ENCODE measurements around the gene BICD2. TPM values are rescaled to one million over a fixed set of nuclear protein-coding genes. Genes with fewer than 3 reads are reported as not detected.

BICD2 gene
- polyA plus RNA-seq, 1 donor from 2014 or later = 22.4 TPM

DNA sequence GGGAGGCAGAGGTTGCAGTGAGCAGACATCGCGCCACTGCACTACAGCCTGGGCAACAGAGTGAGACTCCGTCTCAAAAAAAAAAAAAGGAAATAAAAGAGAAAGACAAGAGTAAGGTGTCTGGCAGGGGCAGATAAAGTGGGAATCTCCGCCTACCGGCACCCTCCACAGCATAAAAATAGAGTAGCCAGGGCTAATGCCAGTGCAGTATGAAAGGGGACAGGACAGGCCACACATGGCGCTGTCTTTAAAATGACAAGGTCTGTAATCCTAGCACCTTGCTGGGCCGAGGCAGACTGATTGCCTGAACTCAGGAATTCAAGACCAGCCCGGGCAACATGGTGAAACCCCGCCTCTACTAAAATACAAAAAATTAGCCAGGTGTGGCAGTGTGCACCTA lies 7.8 kb downstream of the BICD2 start:
- no peak overlapping the region for H3K4me2 ChIP-seq (ENCODE audit: low read length)
- H4K20me1 ChIP-seq (ENCODE audit: insufficient read depth) = no peaks in the 10 kb centered on the region
- no peaks in the 10 kb centered on the region for H3K36me3 ChIP-seq (ENCODE audit: insufficient read depth, low read length)
- no peaks in the 10 kb centered on the region for H3K9me2 ChIP-seq (ENCODE audit: insufficient read depth, low read length)
- no peak overlapping the region for H3K9ac ChIP-seq (ENCODE audit: low read length)
- H3K9me3 ChIP-seq (ENCODE audit: low read length) = no peaks in the 10 kb centered on the region
- no peaks in the 10 kb centered on the region for H3K27me3 ChIP-seq (ENCODE audit: insufficient read depth, low read depth, low read length)
- no peak overlapping the region for H3K4me3 ChIP-seq (ENCODE audit: low read length)
- no peaks in the 10 kb centered on the region for H3F3A ChIP-seq (ENCODE audit: insufficient read depth, low read length, poor library complexity, severe bottlenecking)
- H3K79me2 ChIP-seq (replicated peaks; ENCODE audit: insufficient read depth, low read length) = peaks cover 42% of the 10 kb centered on the region
- no peak overlapping the region for H2AFZ ChIP-seq (ENCODE audit: low read depth, low read length)
- no peak overlapping the region for H3K27ac ChIP-seq (ENCODE audit: low read length)
- TF ChIP-seq MXI1 (conservative IDR thresholded peaks at IDR 0.05; ENCODE audit: poor library complexity, severe bottlenecking) (no peak), POLR2AphosphoS5 (IDR thresholded peaks at IDR 0.05) (no peak), TAF1 (IDR thresholded peaks at IDR 0.05; ENCODE audit: low read depth) (no peak), EP300 (conservative IDR thresholded peaks at IDR 0.05; ENCODE audit: poor library complexity, severe bottlenecking) (no peak), EZH2 (IDR thresholded peaks at IDR 0.05; ENCODE audit: borderline replicate concordance, insufficient read depth, low read length, poor library complexity, severe bottlenecking) (no peak)
- TF ChIP-seq, protein P1, sequence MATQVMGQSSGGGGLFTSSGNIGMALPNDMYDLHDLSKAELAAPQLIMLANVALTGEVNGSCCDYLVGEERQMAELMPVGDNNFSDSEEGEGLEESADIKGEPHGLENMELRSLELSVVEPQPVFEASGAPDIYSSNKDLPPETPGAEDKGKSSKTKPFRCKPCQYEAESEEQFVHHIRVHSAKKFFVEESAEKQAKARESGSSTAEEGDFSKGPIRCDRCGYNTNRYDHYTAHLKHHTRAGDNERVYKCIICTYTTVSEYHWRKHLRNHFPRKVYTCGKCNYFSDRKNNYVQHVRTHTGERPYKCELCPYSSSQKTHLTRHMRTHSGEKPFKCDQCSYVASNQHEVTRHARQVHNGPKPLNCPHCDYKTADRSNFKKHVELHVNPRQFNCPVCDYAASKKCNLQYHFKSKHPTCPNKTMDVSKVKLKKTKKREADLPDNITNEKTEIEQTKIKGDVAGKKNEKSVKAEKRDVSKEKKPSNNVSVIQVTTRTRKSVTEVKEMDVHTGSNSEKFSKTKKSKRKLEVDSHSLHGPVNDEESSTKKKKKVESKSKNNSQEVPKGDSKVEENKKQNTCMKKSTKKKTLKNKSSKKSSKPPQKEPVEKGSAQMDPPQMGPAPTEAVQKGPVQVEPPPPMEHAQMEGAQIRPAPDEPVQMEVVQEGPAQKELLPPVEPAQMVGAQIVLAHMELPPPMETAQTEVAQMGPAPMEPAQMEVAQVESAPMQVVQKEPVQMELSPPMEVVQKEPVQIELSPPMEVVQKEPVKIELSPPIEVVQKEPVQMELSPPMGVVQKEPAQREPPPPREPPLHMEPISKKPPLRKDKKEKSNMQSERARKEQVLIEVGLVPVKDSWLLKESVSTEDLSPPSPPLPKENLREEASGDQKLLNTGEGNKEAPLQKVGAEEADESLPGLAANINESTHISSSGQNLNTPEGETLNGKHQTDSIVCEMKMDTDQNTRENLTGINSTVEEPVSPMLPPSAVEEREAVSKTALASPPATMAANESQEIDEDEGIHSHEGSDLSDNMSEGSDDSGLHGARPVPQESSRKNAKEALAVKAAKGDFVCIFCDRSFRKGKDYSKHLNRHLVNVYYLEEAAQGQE (IDR thresholded peaks at IDR 0.05; ENCODE audit: borderline replicate concordance) = no peak

DNA sequence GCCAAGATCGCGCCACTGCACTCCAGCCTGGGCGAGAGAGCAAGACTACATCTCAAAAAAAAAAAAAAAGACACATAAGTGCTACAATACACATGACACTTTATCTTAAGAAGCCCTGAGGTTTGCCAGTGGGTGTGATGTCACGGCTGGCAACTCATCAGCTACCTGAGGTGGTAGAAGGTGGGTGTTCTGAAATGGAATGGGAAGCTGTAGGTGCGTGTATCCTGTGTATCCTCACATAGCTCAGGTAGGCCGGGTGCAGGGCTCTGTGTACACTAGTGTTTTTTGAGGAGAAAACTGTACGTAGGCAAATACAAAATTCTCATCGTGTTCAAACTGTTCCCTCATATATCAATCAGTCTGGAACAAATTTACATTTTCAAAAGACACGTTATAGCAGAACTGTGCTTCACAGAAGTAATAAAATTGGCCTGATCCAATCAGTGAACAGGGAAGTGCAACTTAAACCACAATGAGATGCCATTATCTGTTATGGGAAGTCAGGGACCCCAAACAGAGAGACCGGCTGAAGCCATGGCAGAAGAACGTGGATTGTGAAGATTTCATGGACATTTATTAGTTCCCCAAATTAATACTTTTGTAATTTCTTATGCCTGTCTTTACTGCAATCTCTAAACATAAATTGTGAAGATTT lies 10.4 kb downstream of the BICD2 start:
- Histone ChIP-seq H3K36me3 (ENCODE audit: insufficient read depth, low read length) (no peaks in the 10 kb centered on the region), H3F3A (ENCODE audit: insufficient read depth, low read length, poor library complexity, severe bottlenecking) (no peaks in the 10 kb centered on the region), H3K27me3 (ENCODE audit: insufficient read depth, low read depth, low read length) (no peaks in the 10 kb centered on the region), H4K20me1 (ENCODE audit: insufficient read depth) (no peaks in the 10 kb centered on the region), H3K9me2 (ENCODE audit: insufficient read depth, low read length) (no peaks in the 10 kb centered on the region), H3K27ac (ENCODE audit: low read length) (no peak overlapping the region), H3K4me2 (ENCODE audit: low read length) (no peak overlapping the region), H3K4me3 (ENCODE audit: low read length) (no peak overlapping the region), H2AFZ (ENCODE audit: low read depth, low read length) (no peak overlapping the region), H3K79me2 (replicated peaks; ENCODE audit: insufficient read depth, low read length) (peaks cover 18% of the 10 kb centered on the region), H3K9ac (ENCODE audit: low read length) (no peak overlapping the region), H3K9me3 (ENCODE audit: low read length) (no peaks in the 10 kb centered on the region)
- TF ChIP-seq, protein P2, sequence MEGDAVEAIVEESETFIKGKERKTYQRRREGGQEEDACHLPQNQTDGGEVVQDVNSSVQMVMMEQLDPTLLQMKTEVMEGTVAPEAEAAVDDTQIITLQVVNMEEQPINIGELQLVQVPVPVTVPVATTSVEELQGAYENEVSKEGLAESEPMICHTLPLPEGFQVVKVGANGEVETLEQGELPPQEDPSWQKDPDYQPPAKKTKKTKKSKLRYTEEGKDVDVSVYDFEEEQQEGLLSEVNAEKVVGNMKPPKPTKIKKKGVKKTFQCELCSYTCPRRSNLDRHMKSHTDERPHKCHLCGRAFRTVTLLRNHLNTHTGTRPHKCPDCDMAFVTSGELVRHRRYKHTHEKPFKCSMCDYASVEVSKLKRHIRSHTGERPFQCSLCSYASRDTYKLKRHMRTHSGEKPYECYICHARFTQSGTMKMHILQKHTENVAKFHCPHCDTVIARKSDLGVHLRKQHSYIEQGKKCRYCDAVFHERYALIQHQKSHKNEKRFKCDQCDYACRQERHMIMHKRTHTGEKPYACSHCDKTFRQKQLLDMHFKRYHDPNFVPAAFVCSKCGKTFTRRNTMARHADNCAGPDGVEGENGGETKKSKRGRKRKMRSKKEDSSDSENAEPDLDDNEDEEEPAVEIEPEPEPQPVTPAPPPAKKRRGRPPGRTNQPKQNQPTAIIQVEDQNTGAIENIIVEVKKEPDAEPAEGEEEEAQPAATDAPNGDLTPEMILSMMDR (IDR thresholded peaks at IDR 0.05; ENCODE audit: poor library complexity, severe bottlenecking) = no peak
- TF ChIP-seq MXI1 (conservative IDR thresholded peaks at IDR 0.05; ENCODE audit: poor library complexity, severe bottlenecking) = no peak
- no peak for TF ChIP-seq SMC3 (conservative IDR thresholded peaks at IDR 0.05; ENCODE audit: poor library complexity)
- TF ChIP-seq, protein P1 (IDR thresholded peaks at IDR 0.05; ENCODE audit: borderline replicate concordance) = no peak
- no peak for TF ChIP-seq TAF1 (IDR thresholded peaks at IDR 0.05; ENCODE audit: low read depth)
- no peak for TF ChIP-seq RAD21 (conservative IDR thresholded peaks at IDR 0.05)
- TF ChIP-seq EP300 (conservative IDR thresholded peaks at IDR 0.05; ENCODE audit: poor library complexity, severe bottlenecking) = no peak
- no peak for TF ChIP-seq EZH2 (IDR thresholded peaks at IDR 0.05; ENCODE audit: borderline replicate concordance, insufficient read depth, low read length, poor library complexity, severe bottlenecking)
- no peak for TF ChIP-seq POLR2AphosphoS5 (IDR thresholded peaks at IDR 0.05)

Data from neural cell (in vitro differentiated cells).